ENCODE data around the gene TSPAN17.

TSPAN17 gene

GRCh38 chr5:176667637-176668036, 20.4 kb downstream of the TSPAN17 start:
- no peaks in the 10 kb centered on the region for H3K4me1 ChIP-seq (ENCODE audit: control insufficient read depth in 2 of 2, insufficient read depth in 2 of 2, low read length in 2 of 2)
- H3K9me3 ChIP-seq (ENCODE audit: control insufficient read depth in 2 of 2, low read length in 2 of 2), result no peaks in the 10 kb centered on the region
- H3K4me3 ChIP-seq (ENCODE audit: low read length in 2 of 2), result no peak overlapping the region
- no peak overlapping the region for H3K27ac ChIP-seq (ENCODE audit: low read depth in 2 of 2, low read length in 2 of 2)
- no peaks in the 10 kb centered on the region for H3K36me3 ChIP-seq (ENCODE audit: control insufficient read depth in 2 of 2, insufficient read depth in 2 of 2, low read length in 2 of 2)
- no peak overlapping the region for H3K9ac ChIP-seq (ENCODE audit: low read depth in 1 of 2, low read length in 2 of 2)
- no peaks in the 10 kb centered on the region for H3K27me3 ChIP-seq (ENCODE audit: control insufficient read depth in 2 of 2, insufficient read depth in 2 of 2, low read length in 2 of 2)

DNA sequence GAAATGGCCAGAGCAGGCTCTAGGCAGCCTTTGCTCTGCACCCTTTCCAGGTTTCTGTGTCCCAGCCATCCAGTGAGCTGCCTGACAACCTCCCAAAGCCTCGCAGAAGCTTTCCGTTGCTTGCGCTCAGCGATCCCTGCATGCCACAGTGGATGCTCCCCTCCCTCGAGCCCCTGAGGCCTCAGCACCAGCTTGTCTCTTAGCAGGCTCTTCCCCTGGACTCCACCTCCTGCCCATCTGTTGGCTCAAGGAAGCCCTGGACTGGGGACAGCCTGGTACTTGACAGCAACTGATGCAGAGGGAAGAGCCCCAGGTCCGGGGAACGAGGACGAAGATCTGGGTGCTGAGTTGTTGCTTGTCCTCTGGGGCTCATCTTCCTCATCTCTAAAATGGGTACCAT, 23.2 kb downstream of the TSPAN17 start:
- H3K4me3 ChIP-seq (ENCODE audit: low read length in 2 of 2), result no peak overlapping the region
- H3K27ac ChIP-seq (ENCODE audit: low read depth in 2 of 2, low read length in 2 of 2), result no peak overlapping the region
- no peaks in the 10 kb centered on the region for H3K4me1 ChIP-seq (ENCODE audit: control insufficient read depth in 2 of 2, insufficient read depth in 2 of 2, low read length in 2 of 2)
- no peaks in the 10 kb centered on the region for H3K27me3 ChIP-seq (ENCODE audit: control insufficient read depth in 2 of 2, insufficient read depth in 2 of 2, low read length in 2 of 2)
- no peaks in the 10 kb centered on the region for H3K36me3 ChIP-seq (ENCODE audit: control insufficient read depth in 2 of 2, insufficient read depth in 2 of 2, low read length in 2 of 2)
- H3K9me3 ChIP-seq (ENCODE audit: control insufficient read depth in 2 of 2, low read length in 2 of 2), result no peaks in the 10 kb centered on the region
- no peak overlapping the region for H3K9ac ChIP-seq (ENCODE audit: low read depth in 1 of 2, low read length in 2 of 2)

DNA sequence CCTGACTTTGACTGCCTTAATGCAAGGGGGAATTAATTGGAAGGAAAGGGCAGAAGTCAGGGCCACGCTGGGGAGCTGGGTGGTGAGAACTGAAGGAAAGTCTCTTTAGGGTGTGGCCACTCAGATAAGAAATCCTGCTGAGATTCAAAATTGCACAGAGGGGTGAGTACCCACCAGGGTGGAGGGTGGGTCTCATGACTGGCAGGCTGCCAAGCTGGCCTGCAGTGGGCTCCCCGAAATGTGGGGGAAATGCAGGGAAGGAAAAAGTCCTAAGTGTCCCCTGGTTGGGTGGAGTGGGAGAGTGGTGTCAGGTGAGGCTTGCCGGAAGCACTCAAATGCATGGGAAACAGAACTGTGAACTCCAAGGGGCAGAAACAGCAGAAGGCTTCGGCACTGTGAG, 24.1 kb downstream of the TSPAN17 start:
- Histone ChIP-seq H3K9ac (ENCODE audit: low read depth in 1 of 2, low read length in 2 of 2) (no peak overlapping the region), H3K4me3 (ENCODE audit: low read length in 2 of 2) (no peak overlapping the region), H3K27ac (ENCODE audit: low read depth in 2 of 2, low read length in 2 of 2) (no peak overlapping the region), H3K9me3 (ENCODE audit: control insufficient read depth in 2 of 2, low read length in 2 of 2) (no peaks in the 10 kb centered on the region), H3K27me3 (ENCODE audit: control insufficient read depth in 2 of 2, insufficient read depth in 2 of 2, low read length in 2 of 2) (no peaks in the 10 kb centered on the region), H3K4me1 (ENCODE audit: control insufficient read depth in 2 of 2, insufficient read depth in 2 of 2, low read length in 2 of 2) (no peaks in the 10 kb centered on the region), H3K36me3 (ENCODE audit: control insufficient read depth in 2 of 2, insufficient read depth in 2 of 2, low read length in 2 of 2) (no peaks in the 10 kb centered on the region)

- no peak overlapping the region for H3K4me3 ChIP-seq (ENCODE audit: low read length in 2 of 2)
- H3K27me3 ChIP-seq (ENCODE audit: control insufficient read depth in 2 of 2, insufficient read depth in 2 of 2, low read length in 2 of 2), result no peaks in the 10 kb centered on the region
- H3K36me3 ChIP-seq (ENCODE audit: control insufficient read depth in 2 of 2, insufficient read depth in 2 of 2, low read length in 2 of 2), result no peaks in the 10 kb centered on the region
- H3K4me1 ChIP-seq (ENCODE audit: control insufficient read depth in 2 of 2, insufficient read depth in 2 of 2, low read length in 2 of 2), result no peaks in the 10 kb centered on the region
- no peak overlapping the region for H3K27ac ChIP-seq (ENCODE audit: low read depth in 2 of 2, low read length in 2 of 2)
- H3K9me3 ChIP-seq (ENCODE audit: control insufficient read depth in 2 of 2, low read length in 2 of 2), result no peaks in the 10 kb centered on the region
- no peak overlapping the region for H3K9ac ChIP-seq (ENCODE audit: low read depth in 1 of 2, low read length in 2 of 2)
Measured at GRCh38 chr5:176671890-176672747, 24.8 kb downstream of the TSPAN17 start.

DNA sequence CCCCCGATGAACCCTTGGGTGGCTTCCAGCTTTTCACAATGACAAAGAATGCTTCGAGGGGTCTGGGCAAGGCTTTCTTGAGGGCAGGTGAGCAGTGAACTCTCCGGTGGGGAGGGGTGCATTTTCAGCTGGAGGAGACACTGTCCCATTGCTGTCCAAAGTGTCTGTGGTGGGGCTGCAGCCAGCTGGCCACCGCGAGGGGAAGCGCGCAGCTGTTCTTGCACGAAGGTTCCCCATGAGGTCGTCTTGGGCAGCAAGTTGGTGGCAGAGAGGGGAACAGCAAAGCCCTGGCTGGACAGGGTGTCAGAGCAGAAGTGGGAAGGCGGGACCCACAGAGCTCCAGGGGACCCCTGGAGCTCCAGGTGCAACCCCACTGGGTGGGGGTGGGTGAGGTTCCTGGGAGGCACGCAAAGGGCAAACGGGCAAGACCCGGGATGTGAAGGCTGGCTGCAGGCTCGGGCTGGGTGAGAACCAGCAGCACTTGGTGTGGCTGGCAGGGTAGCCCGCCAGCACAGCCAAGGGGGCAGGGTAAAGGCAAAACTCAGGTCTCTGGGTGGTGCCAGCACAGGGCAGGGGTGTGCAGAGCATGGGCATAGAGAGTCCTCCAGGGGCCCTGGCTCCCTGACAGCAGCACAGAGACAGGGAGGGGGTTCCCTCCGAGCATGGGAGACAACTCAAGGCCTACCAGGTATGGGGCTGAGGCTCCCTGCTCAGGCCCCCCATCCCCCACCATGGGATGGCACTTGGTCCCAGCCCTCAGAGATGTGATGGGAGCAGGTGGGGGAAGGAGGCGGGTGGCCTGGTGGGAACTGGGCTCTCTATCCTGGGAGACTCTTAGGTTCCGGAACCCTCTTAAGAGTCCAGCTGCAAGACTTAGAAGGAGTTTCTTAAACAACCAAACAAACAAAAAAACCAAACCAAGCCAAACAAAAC, 26.6 kb downstream of the TSPAN17 start:
- Histone ChIP-seq H3K27ac (ENCODE audit: low read depth in 2 of 2, low read length in 2 of 2) (no peak overlapping the region), H3K36me3 (ENCODE audit: control insufficient read depth in 2 of 2, insufficient read depth in 2 of 2, low read length in 2 of 2) (no peaks in the 10 kb centered on the region), H3K4me1 (ENCODE audit: control insufficient read depth in 2 of 2, insufficient read depth in 2 of 2, low read length in 2 of 2) (no peaks in the 10 kb centered on the region), H3K9ac (ENCODE audit: low read depth in 1 of 2, low read length in 2 of 2) (no peak overlapping the region), H3K4me3 (ENCODE audit: low read length in 2 of 2) (no peak overlapping the region), H3K27me3 (ENCODE audit: control insufficient read depth in 2 of 2, insufficient read depth in 2 of 2, low read length in 2 of 2) (no peaks in the 10 kb centered on the region), H3K9me3 (ENCODE audit: control insufficient read depth in 2 of 2, low read length in 2 of 2) (no peaks in the 10 kb centered on the region)

- H3K9ac ChIP-seq (ENCODE audit: low read depth in 1 of 2, low read length in 2 of 2), result no peak overlapping the region
- no peaks in the 10 kb centered on the region for H3K4me1 ChIP-seq (ENCODE audit: control insufficient read depth in 2 of 2, insufficient read depth in 2 of 2, low read length in 2 of 2)
- no peak overlapping the region for H3K27ac ChIP-seq (ENCODE audit: low read depth in 2 of 2, low read length in 2 of 2)
- no peak overlapping the region for H3K4me3 ChIP-seq (ENCODE audit: low read length in 2 of 2)
- no peaks in the 10 kb centered on the region for H3K9me3 ChIP-seq (ENCODE audit: control insufficient read depth in 2 of 2, low read length in 2 of 2)
- H3K36me3 ChIP-seq (ENCODE audit: control insufficient read depth in 2 of 2, insufficient read depth in 2 of 2, low read length in 2 of 2), result no peaks in the 10 kb centered on the region
- peaks cover 5 to 7% of the 10 kb centered on the region in 2 donors for H3K27me3 ChIP-seq (ENCODE audit: control insufficient read depth in 2 of 2, insufficient read depth in 2 of 2, low read length in 2 of 2)
Measured at GRCh38 chr5:176674799-176675198, 27.5 kb downstream of the TSPAN17 start.

GRCh38 chr5:176675676-176676360, 28.5 kb downstream of the TSPAN17 start:
- Histone ChIP-seq H3K9ac (ENCODE audit: low read depth in 1 of 2, low read length in 2 of 2) (no peak overlapping the region), H3K4me1 (ENCODE audit: control insufficient read depth in 2 of 2, insufficient read depth in 2 of 2, low read length in 2 of 2) (no peaks in the 10 kb centered on the region), H3K36me3 (ENCODE audit: control insufficient read depth in 2 of 2, insufficient read depth in 2 of 2, low read length in 2 of 2) (no peaks in the 10 kb centered on the region), H3K9me3 (ENCODE audit: control insufficient read depth in 2 of 2, low read length in 2 of 2) (no peaks in the 10 kb centered on the region), H3K27me3 (ENCODE audit: control insufficient read depth in 2 of 2, insufficient read depth in 2 of 2, low read length in 2 of 2) (peaks cover 8 to 13% of the 10 kb centered on the region in 2 donors), H3K27ac (ENCODE audit: low read depth in 2 of 2, low read length in 2 of 2) (no peak overlapping the region), H3K4me3 (ENCODE audit: low read length in 2 of 2) (no peak overlapping the region)

GRCh38 chr5:176676361-176676824, 29.1 kb downstream of the TSPAN17 start:
- H3K27ac ChIP-seq (ENCODE audit: low read depth in 2 of 2, low read length in 2 of 2), result no peak overlapping the region
- H3K9me3 ChIP-seq (ENCODE audit: control insufficient read depth in 2 of 2, low read length in 2 of 2), result no peaks in the 10 kb centered on the region
- H3K4me3 ChIP-seq (ENCODE audit: low read length in 2 of 2), result no peak overlapping the region
- H3K36me3 ChIP-seq (ENCODE audit: control insufficient read depth in 2 of 2, insufficient read depth in 2 of 2, low read length in 2 of 2), result no peaks in the 10 kb centered on the region
- H3K4me1 ChIP-seq (ENCODE audit: control insufficient read depth in 2 of 2, insufficient read depth in 2 of 2, low read length in 2 of 2), result no peaks in the 10 kb centered on the region
- H3K9ac ChIP-seq (ENCODE audit: low read depth in 1 of 2, low read length in 2 of 2), result no peak overlapping the region
- peaks cover 8 to 14% of the 10 kb centered on the region in 2 donors for H3K27me3 ChIP-seq (ENCODE audit: control insufficient read depth in 2 of 2, insufficient read depth in 2 of 2, low read length in 2 of 2)

GRCh38 chr5:176677209-176677939, 30.1 kb downstream of the TSPAN17 start:
- Histone ChIP-seq H3K9ac (ENCODE audit: low read depth in 1 of 2, low read length in 2 of 2) (no peak overlapping the region), H3K4me3 (ENCODE audit: low read length in 2 of 2) (no peak overlapping the region), H3K4me1 (ENCODE audit: control insufficient read depth in 2 of 2, insufficient read depth in 2 of 2, low read length in 2 of 2) (no peaks in the 10 kb centered on the region), H3K36me3 (ENCODE audit: control insufficient read depth in 2 of 2, insufficient read depth in 2 of 2, low read length in 2 of 2) (no peaks in the 10 kb centered on the region), H3K9me3 (ENCODE audit: control insufficient read depth in 2 of 2, low read length in 2 of 2) (no peaks in the 10 kb centered on the region), H3K27me3 (ENCODE audit: control insufficient read depth in 2 of 2, insufficient read depth in 2 of 2, low read length in 2 of 2) (peaks cover 8 to 18% of the 10 kb centered on the region in 2 donors), H3K27ac (ENCODE audit: low read depth in 2 of 2, low read length in 2 of 2) (no peak overlapping the region)
